ENCODE results near the gene ITGB6.
"Not testable (repeated sequence)": the region's sequence is repeated elsewhere in the genome, so short reads cannot be mapped to it uniquely, and the experiment has no call there.

The ITGB6 gene

DNA sequence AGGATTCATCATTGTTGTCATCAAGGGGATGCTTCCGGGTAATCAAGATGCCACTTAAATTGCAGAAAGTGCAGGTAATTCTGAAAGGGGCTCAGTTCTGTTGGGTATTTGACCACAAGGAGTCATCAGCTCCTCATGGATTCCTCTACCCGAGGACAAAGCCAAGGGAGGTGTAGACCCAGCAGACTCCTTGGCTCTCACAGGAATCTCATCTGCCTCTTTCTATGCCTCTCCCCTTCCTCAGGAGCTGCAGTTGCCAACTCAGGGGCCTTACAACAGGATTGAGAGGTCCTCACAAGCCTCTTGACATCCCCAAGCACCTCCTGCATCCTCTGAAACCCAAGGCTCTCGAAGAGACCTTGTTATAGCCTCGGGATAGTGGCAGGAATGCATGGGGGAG, 44.0 kb downstream of the ITGB6 start:
- no peak overlapping the region for H3K4me3 ChIP-seq (replicated peaks; ENCODE audit: insufficient read depth, low read length)
- no peak overlapping the region for H3K27ac ChIP-seq (replicated peaks)
- DNase-seq (ENCODE audit: low read depth in 1 of 2, low spot score in 1 of 2): no peak
- H3K27me3 ChIP-seq (ENCODE audit: insufficient read depth, poor library complexity, severe bottlenecking): peaks cover 2% of the 10 kb centered on the region
- TF ChIP-seq, protein P1, sequence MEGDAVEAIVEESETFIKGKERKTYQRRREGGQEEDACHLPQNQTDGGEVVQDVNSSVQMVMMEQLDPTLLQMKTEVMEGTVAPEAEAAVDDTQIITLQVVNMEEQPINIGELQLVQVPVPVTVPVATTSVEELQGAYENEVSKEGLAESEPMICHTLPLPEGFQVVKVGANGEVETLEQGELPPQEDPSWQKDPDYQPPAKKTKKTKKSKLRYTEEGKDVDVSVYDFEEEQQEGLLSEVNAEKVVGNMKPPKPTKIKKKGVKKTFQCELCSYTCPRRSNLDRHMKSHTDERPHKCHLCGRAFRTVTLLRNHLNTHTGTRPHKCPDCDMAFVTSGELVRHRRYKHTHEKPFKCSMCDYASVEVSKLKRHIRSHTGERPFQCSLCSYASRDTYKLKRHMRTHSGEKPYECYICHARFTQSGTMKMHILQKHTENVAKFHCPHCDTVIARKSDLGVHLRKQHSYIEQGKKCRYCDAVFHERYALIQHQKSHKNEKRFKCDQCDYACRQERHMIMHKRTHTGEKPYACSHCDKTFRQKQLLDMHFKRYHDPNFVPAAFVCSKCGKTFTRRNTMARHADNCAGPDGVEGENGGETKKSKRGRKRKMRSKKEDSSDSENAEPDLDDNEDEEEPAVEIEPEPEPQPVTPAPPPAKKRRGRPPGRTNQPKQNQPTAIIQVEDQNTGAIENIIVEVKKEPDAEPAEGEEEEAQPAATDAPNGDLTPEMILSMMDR (IDR thresholded peaks at IDR 0.05; ENCODE audit: insufficient read depth, low read length): no peak
- no peak for TF ChIP-seq POLR2AphosphoS5 (IDR thresholded peaks at IDR 0.05; ENCODE audit: low read depth)
- TF ChIP-seq SPI1 (IDR thresholded peaks at IDR 0.05; ENCODE audit: borderline replicate concordance, low read depth): no peak
- TF ChIP-seq, protein P2, sequence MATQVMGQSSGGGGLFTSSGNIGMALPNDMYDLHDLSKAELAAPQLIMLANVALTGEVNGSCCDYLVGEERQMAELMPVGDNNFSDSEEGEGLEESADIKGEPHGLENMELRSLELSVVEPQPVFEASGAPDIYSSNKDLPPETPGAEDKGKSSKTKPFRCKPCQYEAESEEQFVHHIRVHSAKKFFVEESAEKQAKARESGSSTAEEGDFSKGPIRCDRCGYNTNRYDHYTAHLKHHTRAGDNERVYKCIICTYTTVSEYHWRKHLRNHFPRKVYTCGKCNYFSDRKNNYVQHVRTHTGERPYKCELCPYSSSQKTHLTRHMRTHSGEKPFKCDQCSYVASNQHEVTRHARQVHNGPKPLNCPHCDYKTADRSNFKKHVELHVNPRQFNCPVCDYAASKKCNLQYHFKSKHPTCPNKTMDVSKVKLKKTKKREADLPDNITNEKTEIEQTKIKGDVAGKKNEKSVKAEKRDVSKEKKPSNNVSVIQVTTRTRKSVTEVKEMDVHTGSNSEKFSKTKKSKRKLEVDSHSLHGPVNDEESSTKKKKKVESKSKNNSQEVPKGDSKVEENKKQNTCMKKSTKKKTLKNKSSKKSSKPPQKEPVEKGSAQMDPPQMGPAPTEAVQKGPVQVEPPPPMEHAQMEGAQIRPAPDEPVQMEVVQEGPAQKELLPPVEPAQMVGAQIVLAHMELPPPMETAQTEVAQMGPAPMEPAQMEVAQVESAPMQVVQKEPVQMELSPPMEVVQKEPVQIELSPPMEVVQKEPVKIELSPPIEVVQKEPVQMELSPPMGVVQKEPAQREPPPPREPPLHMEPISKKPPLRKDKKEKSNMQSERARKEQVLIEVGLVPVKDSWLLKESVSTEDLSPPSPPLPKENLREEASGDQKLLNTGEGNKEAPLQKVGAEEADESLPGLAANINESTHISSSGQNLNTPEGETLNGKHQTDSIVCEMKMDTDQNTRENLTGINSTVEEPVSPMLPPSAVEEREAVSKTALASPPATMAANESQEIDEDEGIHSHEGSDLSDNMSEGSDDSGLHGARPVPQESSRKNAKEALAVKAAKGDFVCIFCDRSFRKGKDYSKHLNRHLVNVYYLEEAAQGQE (IDR thresholded peaks at IDR 0.05; ENCODE audit: insufficient replicate concordance, low read depth): no peak
- TF ChIP-seq GABPA (IDR thresholded peaks at IDR 0.05; ENCODE audit: low read depth): no peak

GRCh38 chr2:160148419-160148818, 51.7 kb downstream of the ITGB6 start:
- not testable (repeated sequence) for H3K4me3 ChIP-seq (replicated peaks; ENCODE audit: insufficient read depth, low read length); H3K27me3 ChIP-seq (ENCODE audit: insufficient read depth, poor library complexity, severe bottlenecking); DNase-seq (ENCODE audit: low read depth in 1 of 2, low spot score in 1 of 2); H3K27ac ChIP-seq (replicated peaks)

DNA sequence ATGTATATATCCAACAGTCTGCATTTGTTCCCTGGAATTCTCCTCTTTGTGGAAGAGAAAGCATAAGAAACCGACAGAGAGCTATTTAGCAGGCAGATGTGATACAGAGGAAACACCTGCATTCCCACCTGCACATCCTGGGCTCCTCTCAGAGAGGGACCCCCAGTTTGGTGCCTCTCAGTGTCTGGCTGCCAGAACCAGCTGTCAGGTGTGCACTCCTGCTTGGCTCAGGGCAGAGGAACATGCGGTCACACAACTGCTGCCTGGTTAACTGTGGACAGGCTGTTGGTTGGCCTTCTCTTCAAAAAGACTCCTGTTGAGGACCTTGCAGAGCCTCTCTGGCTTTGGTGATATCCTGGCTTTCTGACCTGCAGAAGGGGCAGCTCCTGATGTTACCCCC, 54.6 kb downstream of the ITGB6 start:
- no peak overlapping the region for H3K27ac ChIP-seq (replicated peaks)

GRCh38 chr2:160144280-160144990, 55.6 kb downstream of the ITGB6 start:
- TF ChIP-seq GABPA (IDR thresholded peaks at IDR 0.05; ENCODE audit: low read depth) (no peak), SPI1 (IDR thresholded peaks at IDR 0.05; ENCODE audit: borderline replicate concordance, low read depth) (no peak), POLR2AphosphoS5 (IDR thresholded peaks at IDR 0.05; ENCODE audit: low read depth) (no peak)
- TF ChIP-seq, protein P1 (IDR thresholded peaks at IDR 0.05; ENCODE audit: insufficient read depth, low read length): no peak
- TF ChIP-seq, protein P2 (IDR thresholded peaks at IDR 0.05; ENCODE audit: insufficient replicate concordance, low read depth): no peak
- DNase-seq (ENCODE audit: low read depth in 1 of 2, low spot score in 1 of 2): no peak
- Histone ChIP-seq H3K27me3 (ENCODE audit: insufficient read depth, poor library complexity, severe bottlenecking) (peaks cover 8% of the 10 kb centered on the region), H3K27ac (replicated peaks) (no peak overlapping the region), H3K4me3 (replicated peaks; ENCODE audit: insufficient read depth, low read length) (no peak overlapping the region)

More for the DNA sequence above, 54.6 kb downstream of the ITGB6 start:
- no peak for DNase-seq (ENCODE audit: low read depth in 1 of 2, low spot score in 1 of 2)
- Histone ChIP-seq H3K4me3 (replicated peaks; ENCODE audit: insufficient read depth, low read length) (no peak overlapping the region), H3K27me3 (ENCODE audit: insufficient read depth, poor library complexity, severe bottlenecking) (peaks cover 8% of the 10 kb centered on the region)
- TF ChIP-seq, protein P2 (IDR thresholded peaks at IDR 0.05; ENCODE audit: insufficient replicate concordance, low read depth): no peak
- TF ChIP-seq SPI1 (IDR thresholded peaks at IDR 0.05; ENCODE audit: borderline replicate concordance, low read depth) (no peak), POLR2AphosphoS5 (IDR thresholded peaks at IDR 0.05; ENCODE audit: low read depth) (no peak), GABPA (IDR thresholded peaks at IDR 0.05; ENCODE audit: low read depth) (no peak)
- TF ChIP-seq, protein P1 (IDR thresholded peaks at IDR 0.05; ENCODE audit: insufficient read depth, low read length): no peak
